Breast epithelium (tissue), 4 donors: ENCODE measurements around the gene PARD3B. TPM values are rescaled to one million over a fixed set of nuclear protein-coding genes. Genes with fewer than 3 reads are reported as not detected.

Source experiments
- DNase-seq, 2 donors: peaks; one replicate each; pipeline ENCODE4 v3.0.0-alpha.2; 2019; ENCODE audit warnings: low spot score in 2 of 2
- H3K27ac ChIP-seq, 2 donors: fragments of 200-600 bp; sonication (generic) in 1 of 2; one replicate each; pipeline ENCODE4 v1.5.1; 2016 to 2019; ENCODE audit warnings: mild to moderate bottlenecking in 1 of 2
- H3K27me3 ChIP-seq, 2 donors: fragments of 200-600 bp; sonication (generic) in 1 of 2; one replicate each; pipeline versions ENCODE4 v1.5.1 to v1.6.0; 2017 to 2019; ENCODE audit warnings: control low read depth in 1 of 2, mild to moderate bottlenecking in 1 of 2
- H3K36me3 ChIP-seq: fragments of 200-600 bp; one replicate; pipeline ENCODE4 v1.5.1; 2019
- H3K4me1 ChIP-seq, 2 donors: fragments of 200-600 bp; sonication (generic); one replicate each; pipeline ENCODE4 v1.5.1; 2016 to 2019; ENCODE audit warnings: control low read depth in 1 of 2
- H3K4me3 ChIP-seq, 3 donors: fragments of 200-600 bp; sonication (generic); 1 replicate in 2 of 3; 2 replicates in 1 of 3; pipeline ENCODE4 v1.5.1; 2016 to 2019; ENCODE audit warnings: mild to moderate bottlenecking in 3 of 3, moderate library complexity in 2 of 3
- H3K9me3 ChIP-seq, 2 donors: fragments of 200-600 bp; sonication (generic) in 1 of 2; one replicate each; pipeline ENCODE4 v1.5.1; 2016 to 2019; ENCODE audit warnings: control low read depth in 1 of 2
- CTCF ChIP-seq, 3 donors: fragments of 450-650 bp; IDR thresholded peaks; one replicate each; pipeline ENCODE4 v1.5.1; 2016 to 2017; ENCODE audit warnings: antibody characterized with exemption in 3 of 3, mild to moderate bottlenecking in 3 of 3, moderate library complexity in 3 of 3
- POLR2A ChIP-seq: fragments of 450-650 bp; IDR thresholded peaks from one replicate; pipeline ENCODE4 v1.6.1; 2016; ENCODE audit warnings: antibody characterized with exemption, mild to moderate bottlenecking, moderate library complexity
- POLR2AphosphoS5 ChIP-seq, 3 donors: sonication (generic); formaldehyde crosslinking; IDR thresholded peaks; one replicate each; pipeline ENCODE4 v1.6.1; 2017; ENCODE audit warnings: antibody characterized with exemption in 3 of 3
- intact Hi-C: fragments of 100-400 bp; cut with DNase I; formaldehyde crosslinking; loops from one replicate; pipeline ENCODE4 v1.15.1; 2023; ENCODE audit warnings: low total_unique reads
- total RNA-seq, 3 donors: library from RNA; depleted of rRNA; stranded (reverse); fragments of >200 nt; gene quantifications; one replicate each; pipeline ENCODE4 v1.1.0, GENCODE V29; 2016

Gene PARD3B
- total RNA-seq, 3 donors from 2014 or later, result 24.6 to 66.2 (median 25.9) TPM

GRCh38 chr2:205296959-205297358 is 751.7 kb downstream of the PARD3B start:
- intact Hi-C loops, result no loop called here
- TF ChIP-seq CTCF (IDR thresholded peaks at IDR 0.05) (no peak), POLR2AphosphoS5 (IDR thresholded peaks at IDR 0.05) (no peak), POLR2A (no peak)

GRCh38 chr2:205297368-205297767 is 752.1 kb downstream of the PARD3B start:
- no peak overlapping the region for H3K27ac ChIP-seq
- no peak overlapping the region for H3K4me3 ChIP-seq
- DNase-seq, result no peak
- H3K27me3 ChIP-seq, result no peaks in the 10 kb centered on the region
- TF ChIP-seq CTCF (IDR thresholded peaks at IDR 0.05), result no peak
- no peak for TF ChIP-seq POLR2A
- no peak for TF ChIP-seq POLR2AphosphoS5 (IDR thresholded peaks at IDR 0.05)
- no peaks in the 10 kb centered on the region for H3K36me3 ChIP-seq
- H3K9me3 ChIP-seq, result no peaks in the 10 kb centered on the region
- intact Hi-C loops, result no loop called here
- H3K4me1 ChIP-seq, result no peaks in the 10 kb centered on the region

More at GRCh38 chr2:205296959-205297358, 751.7 kb downstream of the PARD3B start:
- no peaks in the 10 kb centered on the region for H3K9me3 ChIP-seq
- no peak for DNase-seq
- no peaks in the 10 kb centered on the region for H3K27me3 ChIP-seq
- no peaks in the 10 kb centered on the region for H3K36me3 ChIP-seq
- H3K4me1 ChIP-seq, result no peaks in the 10 kb centered on the region
- H3K27ac ChIP-seq, result no peak overlapping the region
- no peak overlapping the region for H3K4me3 ChIP-seq

GRCh38 chr2:205297846-205298245 is 752.6 kb downstream of the PARD3B start:
- H3K36me3 ChIP-seq, result no peaks in the 10 kb centered on the region
- H3K4me1 ChIP-seq, result no peaks in the 10 kb centered on the region
- intact Hi-C loops, result no loop called here
- H3K9me3 ChIP-seq, result no peaks in the 10 kb centered on the region
- DNase-seq, result no peak
- no peak for TF ChIP-seq CTCF (IDR thresholded peaks at IDR 0.05)
- no peak for TF ChIP-seq POLR2AphosphoS5 (IDR thresholded peaks at IDR 0.05)
- TF ChIP-seq POLR2A, result no peak
- H3K27me3 ChIP-seq, result no peaks in the 10 kb centered on the region
- H3K4me3 ChIP-seq, result no peak overlapping the region
- H3K27ac ChIP-seq, result no peak overlapping the region

GRCh38 chr2:205311201-205311600 is 765.9 kb downstream of the PARD3B start:
- TF ChIP-seq POLR2A, result no peak
- Histone ChIP-seq H3K4me1 (no peaks in the 10 kb centered on the region), H3K27me3 (no peaks in the 10 kb centered on the region), H3K4me3 (no peak overlapping the region), H3K27ac (no peak overlapping the region), H3K36me3 (no peaks in the 10 kb centered on the region), H3K9me3 (no peaks in the 10 kb centered on the region)
- intact Hi-C loops, result no loop called here
- DNase-seq, result no peak

- no peak overlapping the region for H3K27ac ChIP-seq
- H3K27me3 ChIP-seq, result no peaks in the 10 kb centered on the region
- intact Hi-C loops, result no loop called here
- DNase-seq, result no peak
- no peaks in the 10 kb centered on the region for H3K36me3 ChIP-seq
- no peaks in the 10 kb centered on the region for H3K4me1 ChIP-seq
- TF ChIP-seq CTCF (IDR thresholded peaks at IDR 0.05) (no peak), POLR2AphosphoS5 (IDR thresholded peaks at IDR 0.05) (no peak), POLR2A (no peak)
- no peaks in the 10 kb centered on the region for H3K9me3 ChIP-seq
- no peak overlapping the region for H3K4me3 ChIP-seq
These were observed 776.0 kb downstream of the PARD3B start for GRCh38 chr2:205321231-205321630.

GRCh38 chr2:205323929-205324328 is 778.7 kb downstream of the PARD3B start:
- no peak overlapping the region for H3K27ac ChIP-seq
- no peaks in the 10 kb centered on the region for H3K27me3 ChIP-seq
- no peaks in the 10 kb centered on the region for H3K4me1 ChIP-seq
- H3K4me3 ChIP-seq, result no peak overlapping the region
- no peaks in the 10 kb centered on the region for H3K9me3 ChIP-seq
- no peak for DNase-seq
- no peak for TF ChIP-seq POLR2A
- TF ChIP-seq POLR2AphosphoS5 (IDR thresholded peaks at IDR 0.05), result no peak
- TF ChIP-seq CTCF (IDR thresholded peaks at IDR 0.05), result no peak
- intact Hi-C loops, result no loop called here
- H3K36me3 ChIP-seq, result no peaks in the 10 kb centered on the region
